Calu3 (cell line): ENCODE measurements around the gene APLNR. TPM values are rescaled to one million over a fixed set of nuclear protein-coding genes. Genes with fewer than 3 reads are reported as not detected.

ENCODE experiments used
- BruUV-seq: library from RNA; stranded (reverse); fragments of 400-500 nt; replicated peaks from 2 replicates; lab custom pipeline; 2021; lab: Mats Ljungman, UMichigan
- CTCF ChIA-PET: fragments of 300-600 bp; sonication (Branson Sonifier 250); formaldehyde crosslinking; loops from one replicate; lab custom pipeline; 2022; ENCODE audit warnings: antibody characterized with exemption; lab: Charles Lee
- DNase-seq: peaks from one replicate; pipeline ENCODE4 v3.0.0; 2022
- H3K27ac Mint-ChIP-seq: one replicate; pipeline ENCODE4 v1.8.0; 2022; ENCODE audit warnings: mixed read lengths; ENCODE audit not compliant: unreplicated experiment
- H3K27me3 Mint-ChIP-seq: one replicate; pipeline ENCODE4 v1.8.0; 2022; ENCODE audit warnings: mixed read lengths; ENCODE audit not compliant: unreplicated experiment
- H3K36me3 Mint-ChIP-seq: one replicate; pipeline ENCODE4 v1.8.0; 2022; ENCODE audit warnings: mild to moderate bottlenecking, moderate library complexity, mixed read lengths; ENCODE audit not compliant: insufficient read depth, unreplicated experiment
- H3K4me1 Mint-ChIP-seq: one replicate; pipeline ENCODE4 v1.8.0; 2022; ENCODE audit warnings: mild to moderate bottlenecking, low read depth, mixed read lengths; ENCODE audit not compliant: unreplicated experiment
- H3K4me3 Mint-ChIP-seq: one replicate; pipeline ENCODE4 v1.8.0; 2022; ENCODE audit warnings: mild to moderate bottlenecking, low read depth, moderate library complexity, mixed read lengths; ENCODE audit not compliant: unreplicated experiment
- H3K9me3 Mint-ChIP-seq: one replicate; pipeline ENCODE4 v1.8.0; 2022; ENCODE audit warnings: low read depth, mixed read lengths; ENCODE audit not compliant: unreplicated experiment
- CTCF ChIP-seq: fragments of 200-600 bp; IDR thresholded peaks from one replicate; pipeline ENCODE4 v1.8.0; 2022; ENCODE audit warnings: antibody characterized with exemption; ENCODE audit not compliant: unreplicated experiment
- intact Hi-C: fragments of 100-400 bp; cut with micrococcal nuclease; formaldehyde crosslinking; loops from one replicate; pipeline ENCODE4 v1.10.0; 2022; ENCODE audit not compliant: unreplicated experiment
- total RNA-seq: library from RNA; stranded (reverse); gene quantifications from 2 replicates; pipeline ENCODE4 v1.2.3, GENCODE V29; 2022

The APLNR gene
- total RNA-seq, 1 experiment from 2014 or later, result not detected

- Mint-ChIP-seq H3K9me3 (no peaks in the 10 kb centered on the region), H3K36me3 (no peaks in the 10 kb centered on the region), H3K27ac (no peak overlapping the region), H3K4me1 (peaks cover 7% of the 10 kb centered on the region), H3K27me3 (peaks cover 63% of the 10 kb centered on the region), H3K4me3 (no peak overlapping the region)
- intact Hi-C loops, result no loop called here
- no TSS peak for BruUV-seq
- CTCF ChIA-PET, result no interaction called here
- DNase-seq, result no peak
- no peak for TF ChIP-seq CTCF
Measured at GRCh38 chr11:57235761-57236703, 1.0 kb downstream of the APLNR start.

GRCh38 chr11:57233702-57234101 is 3.3 kb downstream of the APLNR start:
- intact Hi-C loops, result no loop called here
- DNase-seq, result no peak
- Mint-ChIP-seq H3K4me3 (no peak overlapping the region), H3K27ac (no peak overlapping the region), H3K4me1 (peaks cover 7% of the 10 kb centered on the region), H3K9me3 (no peaks in the 10 kb centered on the region), H3K36me3 (no peaks in the 10 kb centered on the region), H3K27me3 (peaks cover 82% of the 10 kb centered on the region)
- CTCF ChIA-PET, result no interaction called here
- no TSS peak for BruUV-seq
- TF ChIP-seq CTCF, result no peak

GRCh38 chr11:57231539-57232253 is 5.4 kb downstream of the APLNR start:
- TF ChIP-seq CTCF, result no peak
- peaks cover 71% of the 10 kb centered on the region for H3K27me3 Mint-ChIP-seq
- no peaks in the 10 kb centered on the region for H3K36me3 Mint-ChIP-seq
- H3K4me3 Mint-ChIP-seq, result no peak overlapping the region
- no peaks in the 10 kb centered on the region for H3K9me3 Mint-ChIP-seq
- H3K27ac Mint-ChIP-seq, result no peak overlapping the region
- no peak for DNase-seq
- BruUV-seq, result no TSS peak
- peaks cover 7% of the 10 kb centered on the region for H3K4me1 Mint-ChIP-seq
- CTCF ChIA-PET, result no interaction called here
- intact Hi-C loops, result no loop called here

GRCh38 chr11:57230791-57231538 is 6.1 kb downstream of the APLNR start:
- CTCF ChIA-PET, result interaction anchor here (1.3 kb wide), 1 partner anchor 19 kb away, joined by 3 read pairs; no protein-coding TSS in a partner anchor

More at GRCh38 chr11:57230791-57231538, 6.1 kb downstream of the APLNR start:
- H3K4me1 Mint-ChIP-seq, result peaks cover 7% of the 10 kb centered on the region
- H3K27ac Mint-ChIP-seq, result no peak overlapping the region
- H3K4me3 Mint-ChIP-seq, result no peak overlapping the region
- no peak for TF ChIP-seq CTCF
- H3K27me3 Mint-ChIP-seq, result peaks cover 68% of the 10 kb centered on the region
- BruUV-seq, result no TSS peak
- intact Hi-C loops, result no loop called here
- H3K9me3 Mint-ChIP-seq, result no peaks in the 10 kb centered on the region
- DNase-seq, result no peak
- no peaks in the 10 kb centered on the region for H3K36me3 Mint-ChIP-seq
